HG03432 (cell line): ENCODE results near the gene MACROD2.

Experiments used
- ATAC-seq: cut with Tn5 transposase; IDR thresholded peaks from one replicate; pipeline ENCODE4 v1.9.1; 2021; ENCODE audit warnings: mild to moderate bottlenecking, moderate library complexity; ENCODE audit not compliant: unreplicated experiment

MACROD2 gene

DNA sequence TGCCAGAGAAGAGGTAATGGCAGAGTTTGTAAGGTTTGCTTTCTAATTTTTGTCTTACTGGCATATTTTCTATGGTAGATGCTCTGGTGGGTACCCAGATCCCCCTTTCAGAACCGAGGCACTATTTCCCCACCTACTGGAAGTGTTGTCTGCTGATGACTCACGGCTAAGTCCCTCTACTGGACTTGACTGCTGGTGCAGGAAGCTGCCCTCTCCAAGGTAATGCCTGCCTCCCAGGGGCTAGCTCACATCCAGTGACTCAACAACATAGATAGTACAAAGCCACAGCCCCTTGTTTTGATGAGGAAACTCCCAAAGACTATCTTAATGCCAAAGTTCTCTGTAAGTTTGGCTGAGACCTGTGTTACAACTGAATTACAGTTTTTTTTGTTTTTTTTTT is 627.5 kb downstream of the MACROD2 start:
- no peak for ATAC-seq

DNA sequence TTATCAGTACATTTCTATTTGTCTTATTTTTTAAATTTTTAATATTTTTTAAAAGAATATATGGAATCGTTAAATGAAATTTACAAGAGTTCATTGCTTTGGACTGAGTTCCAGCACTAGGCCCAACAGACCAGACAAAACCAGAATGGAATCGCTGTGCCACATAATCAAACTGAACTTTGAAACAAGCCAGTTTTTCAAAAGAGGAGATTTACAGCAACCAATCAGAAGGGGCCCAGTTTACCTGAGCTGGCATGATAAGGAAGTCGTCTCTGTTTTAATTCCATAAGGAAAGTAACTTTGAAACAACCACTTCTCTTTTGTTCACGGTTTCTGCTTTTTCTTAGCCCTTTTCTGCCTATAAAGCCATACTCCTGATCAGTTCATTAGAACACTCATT is 635.7 kb downstream of the MACROD2 start:
- no peak for ATAC-seq

DNA sequence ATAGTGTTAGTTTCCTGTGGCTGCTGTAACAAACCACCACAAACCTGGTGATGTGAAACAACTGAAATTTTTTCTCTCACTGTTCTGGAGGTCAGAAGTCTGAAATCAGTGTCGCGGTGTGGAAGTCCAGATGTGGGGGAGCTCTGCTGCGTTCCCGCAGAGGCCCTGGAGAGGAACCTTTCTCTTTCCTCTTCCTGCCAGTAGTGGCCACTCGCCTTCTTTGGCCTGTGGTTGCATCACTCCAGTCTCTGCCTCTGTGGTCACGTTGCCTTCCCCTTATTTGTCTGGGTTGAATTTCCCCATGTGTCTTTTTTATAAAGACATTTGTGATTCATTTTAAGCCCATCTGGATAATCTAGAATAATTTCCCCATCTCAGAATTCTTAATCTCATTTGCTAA is 637.6 kb downstream of the MACROD2 start:
- ATAC-seq, result no peak

DNA sequence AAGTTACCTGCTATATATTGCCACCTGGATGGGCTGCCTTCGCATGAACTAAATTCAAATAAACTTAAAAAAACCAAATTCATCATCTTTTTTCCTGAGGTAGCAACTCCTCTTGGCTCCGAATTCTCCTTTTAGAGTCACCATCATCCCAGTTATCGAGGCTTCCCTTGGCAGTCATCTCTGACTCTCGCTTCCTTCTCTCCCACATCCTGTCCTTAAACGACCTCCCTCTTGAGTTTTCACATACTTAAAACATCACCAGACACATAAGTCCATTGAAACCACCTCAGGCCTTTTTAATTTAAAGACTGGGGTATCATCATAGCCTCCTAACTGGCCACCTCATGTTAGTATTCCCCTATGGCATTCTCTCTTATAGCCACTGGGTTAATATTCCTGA is 638.2 kb downstream of the MACROD2 start:
- ATAC-seq, result no peak

DNA sequence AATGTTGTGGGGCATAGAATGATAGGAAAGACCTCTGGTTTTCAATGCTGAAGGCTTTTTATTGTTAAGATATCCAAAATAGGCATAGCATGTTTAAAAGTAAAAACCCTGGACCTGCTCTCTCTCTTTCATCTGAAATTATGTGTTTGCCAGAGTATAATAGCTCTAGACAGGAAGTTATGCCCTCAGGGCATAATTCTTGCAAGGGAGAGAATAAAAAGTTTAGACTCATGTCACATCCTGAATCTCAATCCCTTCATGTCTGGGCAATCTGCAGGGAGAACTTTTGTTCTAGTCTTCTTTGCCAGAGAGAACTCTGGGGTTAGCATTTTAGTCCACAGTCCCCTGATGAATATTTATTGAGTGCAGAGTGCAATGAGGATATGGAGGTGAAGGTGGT is 639.3 kb downstream of the MACROD2 start:
- ATAC-seq, result no peak

DNA sequence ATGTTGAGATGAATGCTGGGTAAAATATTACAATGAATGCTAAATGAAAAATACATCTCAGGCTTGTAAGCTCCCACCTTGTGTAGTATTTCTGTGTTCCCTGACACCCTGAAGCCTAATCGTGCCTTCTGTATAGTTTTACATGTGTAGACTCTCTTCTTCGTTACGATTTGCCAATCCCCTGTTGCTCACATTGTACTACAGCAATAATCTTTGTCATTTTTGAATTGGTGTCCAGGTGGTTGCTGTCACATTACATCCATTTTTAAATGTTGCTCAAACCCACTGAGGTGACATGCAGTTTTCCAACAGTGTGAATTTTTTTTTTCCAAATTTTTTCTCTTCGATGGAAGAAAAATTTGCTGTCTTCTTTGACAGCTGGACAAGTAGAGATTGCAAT is 642.1 kb downstream of the MACROD2 start:
- no peak for ATAC-seq

DNA sequence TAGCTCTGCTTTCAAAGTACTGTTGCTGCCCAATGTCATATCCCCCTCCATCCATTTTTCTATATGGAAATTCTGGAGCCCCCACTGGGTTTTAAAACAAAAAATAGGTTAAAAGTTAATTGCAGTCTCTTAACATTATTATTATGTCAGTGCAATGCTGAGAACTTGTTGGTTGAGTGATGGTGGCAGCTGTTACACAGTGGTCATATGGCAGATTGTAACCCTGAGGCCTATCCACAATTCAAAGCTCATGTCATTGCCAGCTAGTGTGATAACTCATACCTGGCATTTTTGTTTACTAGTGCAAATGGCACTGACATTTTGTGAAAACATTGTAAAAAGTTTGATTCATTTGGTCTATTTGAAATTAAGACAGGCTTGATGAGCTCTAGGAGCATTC is 647.8 kb downstream of the MACROD2 start:
- ATAC-seq, result no peak

DNA sequence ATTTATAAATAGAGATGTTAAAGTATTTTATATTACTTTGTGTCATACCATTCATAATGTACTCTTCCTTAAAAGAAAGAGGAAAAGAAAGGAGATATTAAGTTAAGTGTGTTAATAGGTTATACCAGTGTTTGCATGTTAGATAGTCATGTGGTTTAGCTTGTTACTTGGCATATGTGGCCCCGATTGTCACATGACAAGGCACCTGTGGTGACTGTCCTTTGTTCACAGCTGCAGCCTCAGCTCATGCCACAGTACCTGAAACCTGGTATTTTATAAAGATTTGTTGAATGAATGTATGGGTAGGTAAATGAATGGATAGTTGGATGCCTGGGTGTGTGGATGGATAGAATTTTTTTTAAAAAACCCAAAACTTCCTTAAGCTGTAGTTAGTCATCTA is 648.2 kb downstream of the MACROD2 start:
- ATAC-seq, result no peak

DNA sequence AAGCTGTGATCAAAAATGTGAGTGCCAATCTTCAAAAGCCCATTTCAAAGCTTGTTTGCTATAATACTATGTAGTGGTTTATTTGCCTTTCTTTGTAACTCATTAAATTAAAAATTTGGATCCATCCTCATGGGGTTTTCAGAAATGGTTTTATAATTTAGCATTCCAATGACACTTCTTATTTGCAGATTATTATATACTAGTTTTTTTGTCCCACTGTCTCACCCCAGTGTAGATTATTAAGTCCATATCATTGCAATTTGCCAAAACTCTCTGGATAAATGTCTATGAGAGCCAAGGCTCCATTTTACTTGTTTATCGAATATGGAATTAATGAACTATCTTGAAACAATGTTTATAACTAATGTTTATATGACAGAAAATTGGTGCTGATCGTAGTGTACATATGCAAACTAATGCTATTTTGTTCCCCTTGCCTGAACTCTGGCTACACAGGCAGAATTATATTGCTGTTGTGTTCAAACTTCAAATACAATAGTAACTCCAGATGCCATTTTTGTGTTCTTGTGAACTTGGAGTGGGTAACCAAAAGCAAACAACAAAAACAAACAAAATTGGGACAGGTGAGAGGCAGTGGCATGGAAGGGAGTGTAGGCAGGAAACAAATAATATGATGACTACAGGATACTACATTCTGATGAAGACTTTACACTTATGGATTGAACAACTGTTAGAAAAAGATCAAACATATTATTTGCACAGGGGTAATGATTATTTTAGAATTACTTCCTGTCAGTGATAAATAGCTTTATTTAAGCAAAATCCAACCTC is 649.2 kb downstream of the MACROD2 start:
- no peak for ATAC-seq

DNA sequence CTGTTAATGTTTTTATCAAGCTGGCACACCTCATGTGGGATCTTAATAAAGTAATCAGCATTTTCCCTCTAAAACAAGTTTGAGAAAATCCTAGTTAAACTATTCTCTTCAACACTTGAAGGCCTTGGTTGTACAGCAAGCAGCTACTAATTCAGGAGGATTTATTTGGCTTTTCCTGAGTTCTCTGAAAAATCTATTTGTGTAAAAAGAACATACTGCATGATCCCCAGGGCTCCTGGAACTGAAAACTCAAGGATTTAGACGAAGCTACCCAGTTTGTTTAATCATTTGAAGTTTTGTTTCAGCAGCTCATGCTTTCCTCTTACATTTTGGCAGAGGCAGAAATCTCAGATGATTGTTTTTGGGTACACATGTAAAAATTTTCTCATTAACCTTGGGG is 651.7 kb downstream of the MACROD2 start:
- no peak for ATAC-seq

DNA sequence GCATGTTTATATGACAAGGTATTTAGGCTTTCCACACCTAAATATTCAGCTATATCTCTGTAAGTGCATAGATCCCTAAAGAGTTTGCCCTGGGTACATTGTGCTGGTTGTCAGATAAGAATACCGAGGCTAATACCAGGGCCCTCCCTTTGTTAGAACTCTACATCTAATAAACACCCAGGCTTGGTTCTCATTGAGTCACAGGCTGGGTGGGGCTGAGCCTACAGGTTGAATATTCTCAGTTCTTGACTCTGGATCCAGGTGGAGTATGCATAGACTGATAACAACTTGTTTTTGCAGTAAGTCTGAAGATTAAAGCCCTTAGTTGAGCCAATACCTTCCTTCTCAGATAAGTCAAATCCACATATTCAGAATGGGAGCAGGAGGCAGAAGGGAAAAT is 654.3 kb downstream of the MACROD2 start:
- ATAC-seq, result no peak

DNA sequence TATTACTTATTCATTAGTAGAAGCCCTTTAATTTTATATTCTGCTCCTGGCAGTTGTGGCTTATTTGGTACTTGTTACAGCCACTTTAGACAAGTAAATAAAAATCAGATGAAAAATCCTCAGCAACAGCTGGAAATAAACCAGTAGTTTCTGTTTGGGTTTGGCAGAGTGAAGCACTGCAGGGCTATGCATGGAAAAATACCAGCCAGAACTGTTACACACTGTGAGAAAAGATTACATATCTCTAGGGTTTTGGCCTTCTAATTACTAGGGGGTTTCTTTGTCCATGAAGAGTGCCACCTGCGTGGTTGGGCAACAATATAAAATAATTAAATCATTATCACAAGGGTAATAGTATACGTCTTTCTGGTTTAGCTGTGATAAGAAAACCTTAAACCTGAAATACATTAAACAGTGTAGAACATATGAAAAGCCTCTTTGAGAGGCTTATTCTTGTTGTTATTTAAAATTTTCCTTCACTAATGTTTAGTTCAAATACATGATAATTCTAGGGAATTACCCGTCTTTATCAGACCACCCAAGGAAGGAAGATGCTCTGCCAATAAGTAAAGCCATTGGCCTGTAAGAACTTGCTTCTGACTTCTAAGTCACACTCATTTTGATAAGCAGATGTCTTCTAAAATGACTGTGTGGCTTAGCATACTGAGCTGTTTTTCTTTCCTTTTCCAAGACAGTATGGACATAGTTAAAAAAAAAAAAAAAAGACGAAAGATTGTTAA is 662.1 kb downstream of the MACROD2 start:
- no peak for ATAC-seq

DNA sequence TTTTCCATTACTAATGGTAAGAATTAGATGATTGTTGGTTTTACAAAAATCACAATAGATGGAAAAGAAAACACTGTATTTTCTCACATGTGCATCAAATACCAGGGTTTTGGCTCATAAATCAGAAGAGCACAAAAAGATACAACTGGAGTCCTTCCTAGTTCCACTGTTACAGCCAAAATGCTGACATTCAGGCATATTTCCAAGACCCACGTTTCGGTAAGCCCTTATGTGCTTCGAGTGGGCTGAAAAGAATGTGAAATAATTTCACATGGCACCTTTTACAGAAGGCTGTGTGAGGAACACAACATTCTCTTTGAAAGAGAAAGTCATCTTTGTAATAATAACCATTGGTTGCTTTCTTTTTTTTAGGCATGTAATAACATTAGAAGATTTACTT is 668.8 kb downstream of the MACROD2 start:
- ATAC-seq, result no peak

DNA sequence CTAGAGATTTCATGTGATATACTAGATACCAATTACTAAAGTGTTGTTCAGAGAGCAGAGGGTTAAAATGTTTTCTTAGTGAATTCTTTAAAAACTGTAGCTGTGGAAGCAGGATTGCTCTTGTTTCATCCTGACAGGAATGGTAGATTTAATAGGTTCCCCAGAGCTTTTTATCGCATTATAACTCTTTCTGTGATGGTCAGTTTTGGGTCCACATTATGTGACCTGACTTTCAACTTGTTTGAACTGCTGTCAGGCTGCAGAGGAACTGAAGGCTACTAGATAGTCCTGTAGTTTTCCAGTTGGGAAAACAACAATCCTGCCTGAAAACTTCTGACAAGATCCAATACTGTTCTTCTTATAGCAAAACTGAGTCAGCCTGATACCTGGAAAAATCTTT is 671.4 kb downstream of the MACROD2 start:
- ATAC-seq, result no peak

DNA sequence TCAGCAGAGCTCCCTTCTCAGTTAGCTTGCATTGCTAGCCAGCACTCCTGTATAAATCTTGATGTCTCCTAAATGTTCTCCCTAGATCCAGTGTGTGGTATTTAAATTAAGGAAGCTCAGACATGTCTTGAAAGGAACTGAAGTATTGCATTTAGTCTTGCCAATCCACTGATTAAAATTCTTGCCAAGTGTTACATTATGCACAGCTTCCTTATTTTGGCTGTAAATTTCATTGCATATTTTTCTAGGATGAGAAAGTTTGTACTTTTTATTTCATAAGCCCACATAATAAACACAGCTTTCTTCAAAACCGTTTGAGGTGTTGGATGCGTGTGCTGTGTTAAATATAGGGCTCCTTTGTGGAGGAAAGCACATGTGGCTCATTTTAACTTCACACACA is 671.9 kb downstream of the MACROD2 start:
- no peak for ATAC-seq

DNA sequence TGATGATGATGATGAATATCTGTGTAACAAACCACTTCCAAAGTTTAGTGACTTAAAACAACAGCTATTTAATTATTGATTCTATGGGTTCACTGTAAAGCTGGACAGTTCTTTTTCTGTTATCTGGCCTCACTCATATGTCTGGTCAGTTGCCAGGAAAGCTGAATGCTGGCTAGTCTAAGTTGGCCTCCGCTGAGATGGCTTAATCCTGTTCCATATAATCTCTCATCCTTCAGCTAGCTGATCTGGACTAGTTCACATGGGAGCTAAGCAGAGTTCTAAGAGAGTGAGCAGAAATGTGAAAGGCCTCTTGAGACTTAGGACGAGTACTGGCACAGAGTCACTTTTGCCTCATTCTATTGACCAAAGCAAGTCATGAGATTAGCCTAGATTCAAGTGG is 676.8 kb downstream of the MACROD2 start:
- no peak for ATAC-seq

DNA sequence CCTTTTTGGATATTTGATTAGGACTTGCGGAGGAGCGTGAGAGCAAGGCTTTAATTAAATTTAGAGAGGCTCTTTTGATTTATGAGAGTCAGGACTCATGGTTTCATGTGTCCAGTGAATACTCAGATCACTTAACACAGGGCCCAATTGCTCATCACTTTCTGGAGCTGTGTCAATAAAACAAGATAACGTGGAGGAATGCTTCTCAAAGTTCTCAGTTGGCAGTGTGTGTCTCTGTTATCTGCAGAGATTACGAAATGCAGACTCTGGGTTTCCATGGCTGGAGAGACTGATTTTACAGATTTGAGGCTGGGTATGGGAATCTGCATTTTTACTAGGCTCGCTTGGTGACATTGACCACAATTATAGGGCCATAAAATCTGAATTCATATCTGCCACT is 677.8 kb downstream of the MACROD2 start:
- no peak for ATAC-seq

DNA sequence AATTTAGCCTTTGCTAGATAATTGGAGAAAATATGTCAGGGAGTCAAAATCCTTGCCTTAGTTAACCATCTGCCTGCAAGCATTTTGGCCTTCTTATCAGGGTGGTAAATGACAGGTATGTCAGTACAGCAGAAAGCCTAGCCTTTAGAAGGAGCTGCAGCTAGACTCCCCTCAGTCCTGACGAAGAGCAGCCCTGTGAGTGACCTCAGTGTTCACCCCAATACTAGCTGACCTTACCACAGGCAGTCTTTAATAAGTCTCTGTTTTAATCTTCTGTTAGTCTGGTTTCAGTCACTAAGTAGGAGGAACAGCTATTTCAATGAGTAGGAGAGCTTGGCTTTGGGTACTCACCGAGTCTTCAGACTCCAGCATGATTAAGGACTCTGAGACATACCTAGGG is 682.1 kb downstream of the MACROD2 start:
- no peak for ATAC-seq

DNA sequence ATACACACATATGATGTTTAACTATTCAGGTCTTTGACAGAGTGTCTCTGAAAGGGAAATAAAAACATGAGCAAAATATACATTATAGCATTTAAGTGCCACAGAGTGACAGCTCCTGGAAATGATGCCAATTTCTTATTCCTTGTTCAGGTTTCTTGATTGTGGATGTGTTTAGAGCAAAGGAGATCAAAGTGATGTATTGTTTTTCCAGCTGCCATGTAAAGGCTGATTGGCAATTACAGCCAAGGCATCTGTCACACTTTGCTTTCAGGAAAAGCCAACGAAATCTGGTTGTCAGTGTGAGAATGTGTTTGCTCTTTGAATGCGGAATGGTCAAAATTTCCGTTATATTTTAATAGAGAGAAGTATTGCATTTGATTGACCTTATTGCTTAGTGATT is 689.9 kb downstream of the MACROD2 start:
- no peak for ATAC-seq

DNA sequence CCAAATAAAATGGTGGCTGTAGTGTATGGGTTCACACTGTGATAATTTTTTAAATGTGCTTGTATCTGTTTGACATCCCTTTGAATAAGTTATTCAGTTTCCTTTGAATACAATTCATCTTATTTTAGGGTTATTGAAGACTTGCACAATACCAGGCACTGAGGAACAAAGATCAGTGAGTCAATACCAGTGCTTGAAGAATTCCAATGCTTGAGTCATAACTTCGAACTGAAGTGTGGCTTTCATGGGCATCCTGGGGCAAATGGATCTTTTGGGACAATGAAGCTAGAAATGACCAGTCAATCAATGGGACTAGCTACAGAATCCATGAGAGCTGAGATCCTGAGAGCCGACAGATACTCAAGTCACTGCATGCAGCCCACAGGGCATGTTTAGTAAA is 692.0 kb downstream of the MACROD2 start:
- no peak for ATAC-seq

DNA sequence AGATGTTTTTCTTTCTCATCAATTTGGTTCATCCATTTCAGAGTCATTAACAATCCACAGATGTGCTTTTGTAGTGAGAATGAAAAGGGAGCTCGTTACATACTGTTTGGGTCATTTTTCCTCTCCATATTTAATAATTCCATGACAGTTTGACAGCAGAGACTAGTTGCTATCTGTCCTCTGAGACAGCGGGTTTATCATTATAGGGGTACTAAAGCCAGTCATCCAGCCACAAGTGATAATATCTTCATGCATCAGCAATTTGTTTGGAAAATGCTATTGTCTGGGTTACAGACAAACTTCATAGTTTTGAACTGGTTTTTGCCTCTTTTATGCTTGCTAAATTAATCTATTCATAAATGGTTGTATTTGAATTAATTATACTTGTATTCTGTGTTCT is 692.7 kb downstream of the MACROD2 start:
- ATAC-seq, result no peak

DNA sequence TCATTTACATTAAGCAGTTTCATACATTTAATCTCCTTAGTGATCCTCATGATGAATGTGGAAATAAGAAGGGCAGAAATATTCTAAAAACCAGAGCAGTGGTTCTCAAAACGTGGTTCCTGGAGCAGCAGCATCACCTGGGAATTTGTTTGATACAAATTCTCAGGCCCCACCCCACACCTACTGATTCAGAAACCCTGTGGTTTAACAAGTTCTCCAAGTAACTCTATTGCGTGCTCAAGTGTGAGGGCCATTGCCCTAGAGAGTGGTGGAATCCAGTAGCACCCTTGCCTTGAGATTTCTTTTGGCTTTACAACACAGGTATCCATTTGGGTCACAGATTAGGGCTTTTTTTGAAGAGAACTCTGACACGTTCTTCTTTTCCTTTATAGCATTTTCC is 696.7 kb downstream of the MACROD2 start:
- ATAC-seq, result peak; percentile 64

DNA sequence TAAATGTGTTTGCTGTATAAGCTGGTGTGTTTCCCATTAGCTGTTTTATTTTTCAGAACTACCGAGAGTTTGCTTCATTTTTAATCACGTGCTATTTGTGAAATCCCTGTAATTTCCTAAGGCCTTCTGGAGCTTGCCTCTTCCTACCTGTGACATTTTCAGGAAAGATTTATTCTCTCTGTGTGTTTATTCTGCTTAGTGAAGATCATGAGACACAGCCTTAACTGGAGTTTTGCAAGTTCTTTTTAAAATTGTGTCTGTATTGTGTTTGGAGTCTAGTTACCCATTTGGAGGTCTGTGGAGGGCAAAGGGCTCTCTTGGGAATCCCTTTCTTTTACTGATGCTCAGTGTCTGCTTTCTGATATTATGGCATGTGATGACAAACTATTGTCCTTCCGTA is 701.2 kb downstream of the MACROD2 start:
- ATAC-seq, result no peak
